Duodenal mucosa (tissue), 2 donors: ENCODE data around the gene FAM227B.
"Not testable (repeated sequence)": the region's sequence is repeated elsewhere in the genome, so short reads cannot be mapped to it uniquely, and the experiment has no call there.

ENCODE experiments used
- H3K27ac ChIP-seq: one replicate; pipeline ENCODE4 v1.7.0; 2013; ENCODE audit warnings: low read depth, low read length
- H3K27me3 ChIP-seq, 2 donors: one replicate each; pipeline ENCODE4 v1.7.0; 2013; ENCODE audit warnings: low read length in 2 of 2, control low read depth in 1 of 2; ENCODE audit not compliant: insufficient read depth in 2 of 2, control insufficient read depth in 1 of 2
- H3K36me3 ChIP-seq, 2 donors: one replicate each; pipeline ENCODE4 v1.7.0; 2013; ENCODE audit warnings: low read length in 2 of 2, control low read depth in 1 of 2; ENCODE audit not compliant: insufficient read depth in 2 of 2, control insufficient read depth in 1 of 2
- H3K4me1 ChIP-seq, 2 donors: one replicate each; pipeline ENCODE4 v1.7.0; 2013; ENCODE audit warnings: low read length in 2 of 2, control low read depth in 1 of 2; ENCODE audit not compliant: insufficient read depth in 2 of 2, control insufficient read depth in 1 of 2
- H3K4me3 ChIP-seq, 2 donors: one replicate each; pipeline ENCODE4 v1.7.0; 2013; ENCODE audit warnings: low read length in 2 of 2, low read depth in 1 of 2
- H3K9ac ChIP-seq, 2 donors: one replicate each; pipeline ENCODE4 v1.7.0; 2013; ENCODE audit warnings: low read length in 2 of 2, low read depth in 1 of 2
- H3K9me3 ChIP-seq, 2 donors: one replicate each; pipeline ENCODE4 v1.7.0; 2013; ENCODE audit warnings: low read length in 2 of 2, control low read depth in 1 of 2; ENCODE audit not compliant: control insufficient read depth in 1 of 2

Gene FAM227B

GRCh38 chr15:49366496-49366895, 254.1 kb downstream of the FAM227B start:
- no peaks in the 10 kb centered on the region for H3K36me3 ChIP-seq
- no peaks in the 10 kb centered on the region for H3K4me1 ChIP-seq
- H3K27ac ChIP-seq: no peak overlapping the region
- H3K27me3 ChIP-seq: no peaks in the 10 kb centered on the region
- H3K4me3 ChIP-seq: no peak overlapping the region
- no peak overlapping the region for H3K9ac ChIP-seq
- no peaks in the 10 kb centered on the region for H3K9me3 ChIP-seq

- Histone ChIP-seq H3K9ac (no peak overlapping the region), H3K36me3 (no peaks in the 10 kb centered on the region), H3K27ac (no peak overlapping the region), H3K4me3 (no peak overlapping the region), H3K27me3 (no peaks in the 10 kb centered on the region), H3K4me1 (no peaks in the 10 kb centered on the region), H3K9me3 (no peaks in the 10 kb centered on the region)
Observed at GRCh38 chr15:49361370-49361769, 259.2 kb downstream of the FAM227B start.

DNA sequence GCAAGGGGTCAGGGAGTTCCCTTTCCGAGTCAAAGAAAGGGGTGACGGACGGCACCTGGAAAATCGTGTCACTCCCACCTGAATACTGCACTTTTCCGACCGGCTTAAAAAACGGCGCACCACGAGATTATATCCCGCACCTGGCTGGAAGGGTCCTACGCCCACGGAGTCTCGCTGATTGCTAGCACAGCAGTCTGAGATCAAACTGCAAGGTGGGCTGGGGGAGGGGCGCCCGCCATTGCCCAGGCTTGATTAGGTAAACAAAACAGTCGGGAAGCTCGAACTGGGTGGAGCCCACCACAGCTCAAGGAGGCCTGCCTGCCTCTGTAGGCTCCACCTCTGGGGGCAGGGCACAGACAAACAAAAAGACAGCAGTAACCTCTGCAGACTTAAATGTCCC, 266.2 kb downstream of the FAM227B start:
- H3K36me3 ChIP-seq, H3K4me1 ChIP-seq, H3K9ac ChIP-seq, H3K27me3 ChIP-seq, H3K4me3 ChIP-seq, H3K9me3 ChIP-seq, H3K27ac ChIP-seq: not testable (repeated sequence)

- H3K4me3 ChIP-seq: no peak overlapping the region
- H3K9ac ChIP-seq: no peak overlapping the region
- peaks cover 2 to 4% of the 10 kb centered on the region in 2 donors for H3K9me3 ChIP-seq
- no peaks in the 10 kb centered on the region for H3K27me3 ChIP-seq
- H3K27ac ChIP-seq: no peak overlapping the region
- H3K4me1 ChIP-seq: no peaks in the 10 kb centered on the region
- H3K36me3 ChIP-seq: peaks cover 0 to 3% of the 10 kb centered on the region in 2 donors
Observed at GRCh38 chr15:49343546-49343945, 277.1 kb downstream of the FAM227B start.

- H3K36me3 ChIP-seq: no peaks in the 10 kb centered on the region
- no peaks in the 10 kb centered on the region for H3K4me1 ChIP-seq
- no peaks in the 10 kb centered on the region for H3K27me3 ChIP-seq
Observed at GRCh38 chr15:49339656-49340055, 281.0 kb downstream of the FAM227B start.

DNA sequence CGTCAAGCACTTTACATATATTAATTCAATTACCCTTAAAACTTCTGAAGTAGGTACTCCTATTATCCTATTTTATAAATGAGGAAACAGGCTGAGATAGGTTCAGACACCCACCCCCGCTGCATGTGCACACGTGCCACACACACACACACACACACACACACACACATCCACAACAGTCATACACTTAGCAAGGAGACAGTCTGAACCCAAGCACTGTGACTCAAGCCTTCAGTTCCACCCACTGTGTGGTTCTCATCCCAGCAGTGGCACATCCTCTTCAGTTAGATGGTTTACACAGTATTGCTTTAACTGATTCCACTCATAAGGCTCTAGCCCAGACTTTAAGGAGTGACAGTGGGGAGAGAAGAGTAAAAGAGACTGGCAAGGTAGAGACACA, 288.7 kb downstream of the FAM227B start:
- no peak overlapping the region for H3K27ac ChIP-seq
- no peak overlapping the region for H3K4me3 ChIP-seq
- peaks cover 10 to 17% of the 10 kb centered on the region in 2 donors for H3K36me3 ChIP-seq
- no peaks in the 10 kb centered on the region for H3K9me3 ChIP-seq
- no peaks in the 10 kb centered on the region for H3K27me3 ChIP-seq
- H3K9ac ChIP-seq: no peak overlapping the region
- no peaks in the 10 kb centered on the region for H3K4me1 ChIP-seq

More at GRCh38 chr15:49339656-49340055, 281.0 kb downstream of the FAM227B start:
- no peak overlapping the region for H3K4me3 ChIP-seq
- H3K9me3 ChIP-seq: peaks cover 2 to 4% of the 10 kb centered on the region in 2 donors
- H3K27ac ChIP-seq: no peak overlapping the region
- no peak overlapping the region for H3K9ac ChIP-seq

- no peak overlapping the region for H3K9ac ChIP-seq
- no peaks in the 10 kb centered on the region for H3K9me3 ChIP-seq
- H3K4me3 ChIP-seq: no peak overlapping the region
- no peaks in the 10 kb centered on the region for H3K4me1 ChIP-seq
- no peaks in the 10 kb centered on the region for H3K27me3 ChIP-seq
- peaks cover 10 to 17% of the 10 kb centered on the region in 2 donors for H3K36me3 ChIP-seq
- no peak overlapping the region for H3K27ac ChIP-seq
Observed at GRCh38 chr15:49331442-49331841, 289.2 kb downstream of the FAM227B start.

GRCh38 chr15:49330166-49330565, 290.5 kb downstream of the FAM227B start:
- Histone ChIP-seq H3K27ac (no peak overlapping the region), H3K4me1 (no peaks in the 10 kb centered on the region), H3K27me3 (no peaks in the 10 kb centered on the region), H3K9me3 (no peaks in the 10 kb centered on the region), H3K36me3 (peaks cover 10 to 17% of the 10 kb centered on the region in 2 donors), H3K4me3 (no peak overlapping the region), H3K9ac (no peak overlapping the region)

DNA sequence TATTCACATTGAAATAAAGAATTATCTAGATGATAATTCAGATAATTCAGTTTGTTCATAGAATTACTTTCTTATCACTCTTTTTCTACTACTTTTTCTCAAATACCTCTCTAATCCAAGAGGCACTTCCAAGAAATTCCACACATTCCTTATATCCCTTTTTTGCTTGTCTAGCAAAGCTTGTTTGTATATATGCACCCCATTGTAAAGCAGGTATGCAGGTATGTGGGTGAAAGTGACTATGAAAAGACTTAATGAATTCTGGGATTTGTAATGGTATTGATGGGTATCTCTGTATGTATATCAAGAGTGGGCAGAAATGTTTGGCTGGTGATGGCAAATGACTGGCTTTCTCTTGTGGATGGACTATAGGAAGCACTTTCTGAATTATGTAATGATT, 291.7 kb downstream of the FAM227B start:
- H3K36me3 ChIP-seq: peaks cover 10 to 17% of the 10 kb centered on the region in 2 donors
- no peaks in the 10 kb centered on the region for H3K27me3 ChIP-seq
- no peaks in the 10 kb centered on the region for H3K9me3 ChIP-seq
- no peaks in the 10 kb centered on the region for H3K4me1 ChIP-seq
- no peak overlapping the region for H3K4me3 ChIP-seq
- H3K27ac ChIP-seq: no peak overlapping the region
- H3K9ac ChIP-seq: no peak overlapping the region

DNA sequence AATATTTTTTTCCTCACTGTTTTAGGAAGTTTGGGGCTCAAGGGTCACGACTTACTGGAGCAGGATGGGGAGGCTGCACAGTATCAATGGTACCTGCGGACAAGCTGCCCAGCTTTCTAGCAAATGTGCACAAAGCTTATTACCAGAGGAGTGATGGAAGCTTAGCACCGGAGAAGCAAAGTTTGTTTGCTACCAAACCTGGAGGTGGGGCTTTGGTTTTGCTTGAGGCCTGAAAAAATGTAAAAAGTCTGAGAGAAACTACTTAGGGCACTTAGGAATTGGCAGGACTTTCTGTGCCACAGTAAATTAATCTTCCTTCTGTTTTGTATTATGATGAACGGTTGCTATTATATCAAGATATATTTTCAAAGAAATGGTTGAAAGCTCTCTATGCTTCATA, 292.7 kb downstream of the FAM227B start:
- Histone ChIP-seq H3K27me3 (no peaks in the 10 kb centered on the region), H3K9ac (no peak overlapping the region), H3K9me3 (no peaks in the 10 kb centered on the region), H3K27ac (no peak overlapping the region), H3K36me3 (peaks cover 10 to 23% of the 10 kb centered on the region in 2 donors), H3K4me1 (no peaks in the 10 kb centered on the region), H3K4me3 (no peak overlapping the region)

GRCh38 chr15:49323207-49323606, 297.4 kb downstream of the FAM227B start:
- H3K36me3 ChIP-seq: peaks cover 18 to 35% of the 10 kb centered on the region in 2 donors
- H3K4me1 ChIP-seq: no peaks in the 10 kb centered on the region
- H3K27ac ChIP-seq: no peak overlapping the region
- H3K4me3 ChIP-seq: no peak overlapping the region
- no peaks in the 10 kb centered on the region for H3K9me3 ChIP-seq
- H3K9ac ChIP-seq: no peak overlapping the region
- H3K27me3 ChIP-seq: no peaks in the 10 kb centered on the region
